Measurements from ENCODE around the gene KLHL15.

- TF ChIP-seq CTCF (IDR thresholded peaks at IDR 0.05; ENCODE audit: borderline replicate concordance, extremely low read depth, low read length, poor library complexity, severe bottlenecking): no peak
- no peak for TF ChIP-seq EZH2 (IDR thresholded peaks at IDR 0.05; ENCODE audit: borderline replicate concordance, low read depth, low read length, severe bottlenecking)
Measured at GRCh38 chrX:24026432-24026831, 554 bp downstream of the KLHL15 start.

Measured in DND-41 (cell line).